AG10803 (cell line): ENCODE measurements around the gene CT47A1.
"Not testable (repeated sequence)": the region's sequence is repeated elsewhere in the genome, so short reads cannot be mapped to it uniquely, and the experiment has no call there.

Experiments
- DNase-seq: peaks from one replicate; pipeline ENCODE4 v3.0.0; 2010; ENCODE audit warnings: low read depth
- H3K4me3 ChIP-seq: 2 replicates; pipeline ENCODE4 v1.5.1; 2011; ENCODE audit warnings: mild to moderate bottlenecking, low read length, control low read depth
- CTCF ChIP-seq: conservative IDR thresholded peaks from 2 replicates; pipeline ENCODE4 v1.5.1; 2011; ENCODE audit warnings: mild to moderate bottlenecking, low read length, control low read depth, inconsistent platforms

CT47A1 gene

GRCh38 chrX:120985660-120986059 lies at the start of gene CT47A1:
CT47A1 (minus strand) TSS chrX:120985760; CDS start chrX:120985529, 231 bp downstream.
- not testable (repeated sequence) for DNase-seq, H3K4me3 ChIP-seq

- H3K4me3 ChIP-seq, result no peak overlapping the region
- no peak for DNase-seq
- TF ChIP-seq CTCF, result no peak
Observed at GRCh38 chrX:121032531-121032930, 47.0 kb upstream of the CT47A1 start.

DNA sequence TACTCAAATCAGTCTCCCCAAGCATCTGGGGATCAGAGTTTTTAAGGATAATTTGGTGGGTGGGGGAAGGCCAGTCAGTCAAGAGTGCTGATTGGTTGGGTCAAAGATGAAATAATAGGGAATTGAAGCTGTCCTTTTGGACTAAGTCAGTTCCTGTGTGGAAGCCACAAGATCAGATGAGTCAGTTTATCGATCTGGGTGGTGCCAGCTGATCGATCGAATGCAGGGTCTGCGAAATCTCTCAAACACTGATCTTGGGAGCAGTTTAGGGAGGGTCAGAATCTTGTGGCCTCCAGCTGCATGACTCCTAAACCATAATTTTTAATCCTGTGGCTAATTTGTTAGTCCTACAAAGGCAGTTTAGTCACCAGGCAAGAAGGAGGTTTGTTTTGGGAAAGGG lies 44.5 kb upstream of the CT47A1 start:
- TF ChIP-seq CTCF, result no peak
- no peak for DNase-seq
- H3K4me3 ChIP-seq, result no peak overlapping the region

GRCh38 chrX:121028419-121028818 lies 42.9 kb upstream of the CT47A1 start:
- TF ChIP-seq CTCF, result no peak
- no peak for DNase-seq
- no peak overlapping the region for H3K4me3 ChIP-seq

- H3K4me3 ChIP-seq, result no peak overlapping the region
- no peak for DNase-seq
- TF ChIP-seq CTCF, result no peak
Observed at GRCh38 chrX:121014826-121015225, 29.3 kb upstream of the CT47A1 start.

DNA sequence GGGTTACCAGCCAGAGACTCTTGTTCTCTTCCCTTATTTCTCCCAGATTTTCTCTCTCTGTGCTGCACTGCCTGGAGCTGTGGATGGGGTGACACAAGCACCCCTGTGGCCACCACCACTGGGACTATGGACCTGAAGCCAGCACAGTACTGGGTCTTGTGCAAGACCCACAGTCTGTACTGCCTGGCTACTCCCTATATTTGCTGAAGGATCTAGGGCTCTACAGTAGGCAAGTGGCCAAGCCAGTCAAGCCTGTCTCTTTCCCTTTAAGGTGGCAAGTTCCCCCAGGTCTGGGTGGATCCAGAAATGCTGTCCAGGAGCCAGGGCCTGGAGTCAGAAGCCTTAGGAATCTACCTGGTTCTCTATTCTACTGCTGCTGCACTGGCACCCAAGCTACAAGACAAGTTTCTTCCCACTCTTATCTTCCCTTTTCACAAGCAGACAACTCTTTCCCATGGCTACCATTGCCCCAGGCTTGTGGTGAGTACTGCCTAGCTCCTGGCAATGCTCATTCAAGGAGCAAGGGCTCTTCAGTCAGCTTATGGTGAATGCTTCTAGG lies 28.4 kb upstream of the CT47A1 start:
- H3K4me3 ChIP-seq, result no peak overlapping the region
- no peak for DNase-seq
- no peak for TF ChIP-seq CTCF

GRCh38 chrX:121011254-121011653 lies 25.7 kb upstream of the CT47A1 start:
- no peak overlapping the region for H3K4me3 ChIP-seq
- TF ChIP-seq CTCF, result no peak

DNA sequence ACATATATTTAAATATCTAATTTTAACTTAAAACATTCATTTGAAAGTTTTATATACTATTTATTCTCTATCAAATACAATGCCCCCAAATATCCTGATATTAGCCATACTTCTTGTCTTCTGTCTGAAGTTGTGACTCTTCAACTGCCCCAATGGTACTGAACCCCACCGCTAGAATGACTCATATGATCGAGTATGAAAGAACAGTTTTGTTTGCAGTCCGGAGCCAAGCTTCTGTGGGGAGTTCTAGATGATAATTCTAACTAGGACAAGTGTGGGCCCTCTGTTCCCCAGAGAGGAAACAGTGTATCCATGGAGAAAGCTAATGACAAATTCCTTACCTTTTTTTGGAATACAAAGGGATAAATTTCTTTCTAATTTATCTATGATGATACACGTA lies 24.7 kb upstream of the CT47A1 start:
- DNase-seq, result no peak
- no peak overlapping the region for H3K4me3 ChIP-seq
- TF ChIP-seq CTCF, result no peak

More at GRCh38 chrX:121011254-121011653, 25.7 kb upstream of the CT47A1 start:
- no peak for DNase-seq
